ENCODE results near the gene ABCA9.

Gene ABCA9

GRCh38 chr17:69045646-69046045 is 15.1 kb downstream of the ABCA9 start:
- H3K4me1 ChIP-seq (ENCODE audit: insufficient read depth, insufficient read length), result no peaks in the 10 kb centered on the region
- no peak for DNase-seq (ENCODE audit: low read depth, low spot score)
- no peak overlapping the region for H3K4me3 ChIP-seq (ENCODE audit: insufficient read length, low read depth)
- no peaks in the 10 kb centered on the region for H3K27me3 ChIP-seq (ENCODE audit: insufficient read depth, insufficient read length)
- H3K9ac ChIP-seq (ENCODE audit: insufficient read length, low read depth), result no peak overlapping the region
- no peak for TF ChIP-seq ZNF274 (IDR thresholded peaks at IDR 0.05; ENCODE audit: low read depth, low read length)
- no peak for TF ChIP-seq SUZ12 (IDR thresholded peaks at IDR 0.05; ENCODE audit: extremely low read depth, insufficient read depth, insufficient read length)
- TF ChIP-seq YY1 (IDR thresholded peaks at IDR 0.05; ENCODE audit: insufficient read depth, insufficient read length), result no peak
- H3K36me3 ChIP-seq (ENCODE audit: insufficient read depth, insufficient read length, low read length), result no peaks in the 10 kb centered on the region
- no peaks in the 10 kb centered on the region for H3K9me3 ChIP-seq (ENCODE audit: insufficient read depth, low read length)

DNA sequence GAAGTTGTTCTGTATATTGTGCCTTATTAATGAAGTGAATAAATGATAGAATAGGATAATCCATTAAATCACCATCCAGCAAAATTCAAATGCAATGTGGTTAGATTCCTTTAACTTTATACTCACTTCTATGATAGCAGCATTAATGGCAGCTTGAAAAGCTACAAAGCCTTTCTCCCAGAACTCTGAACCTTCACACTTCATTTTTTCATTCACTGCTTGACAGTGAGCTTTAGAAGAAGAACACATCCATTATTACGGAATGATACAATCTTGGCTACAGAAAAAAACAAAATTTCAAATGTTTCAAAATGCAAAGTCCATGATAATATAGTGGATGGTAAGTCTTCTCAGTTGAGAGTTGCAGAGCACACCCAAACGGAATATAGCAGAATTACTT is 16.4 kb downstream of the ABCA9 start:
- TF ChIP-seq SUZ12 (IDR thresholded peaks at IDR 0.05; ENCODE audit: extremely low read depth, insufficient read depth, insufficient read length), result no peak
- no peaks in the 10 kb centered on the region for H3K4me1 ChIP-seq (ENCODE audit: insufficient read depth, insufficient read length)
- no peak for DNase-seq (ENCODE audit: low read depth, low spot score)
- no peaks in the 10 kb centered on the region for H3K36me3 ChIP-seq (ENCODE audit: insufficient read depth, insufficient read length, low read length)
- no peaks in the 10 kb centered on the region for H3K27me3 ChIP-seq (ENCODE audit: insufficient read depth, insufficient read length)
- no peak overlapping the region for H3K4me3 ChIP-seq (ENCODE audit: insufficient read length, low read depth)
- no peaks in the 10 kb centered on the region for H3K9me3 ChIP-seq (ENCODE audit: insufficient read depth, low read length)
- no peak overlapping the region for H3K9ac ChIP-seq (ENCODE audit: insufficient read length, low read depth)

GRCh38 chr17:69043098-69043734 is 17.5 kb downstream of the ABCA9 start:
- TF ChIP-seq YY1 (IDR thresholded peaks at IDR 0.05; ENCODE audit: insufficient read depth, insufficient read length) (no peak), SUZ12 (IDR thresholded peaks at IDR 0.05; ENCODE audit: extremely low read depth, insufficient read depth, insufficient read length) (no peak), ZNF274 (IDR thresholded peaks at IDR 0.05; ENCODE audit: low read depth, low read length) (no peak)
- no peak for DNase-seq (ENCODE audit: low read depth, low spot score)
- Histone ChIP-seq H3K9ac (ENCODE audit: insufficient read length, low read depth) (no peak overlapping the region), H3K27me3 (ENCODE audit: insufficient read depth, insufficient read length) (no peaks in the 10 kb centered on the region), H3K4me1 (ENCODE audit: insufficient read depth, insufficient read length) (no peaks in the 10 kb centered on the region), H3K36me3 (ENCODE audit: insufficient read depth, insufficient read length, low read length) (no peaks in the 10 kb centered on the region), H3K9me3 (ENCODE audit: insufficient read depth, low read length) (no peaks in the 10 kb centered on the region), H3K4me3 (ENCODE audit: insufficient read length, low read depth) (no peak overlapping the region)

GRCh38 chr17:69042308-69042707 is 18.4 kb downstream of the ABCA9 start:
- no peak for DNase-seq (ENCODE audit: low read depth, low spot score)
- H3K27me3 ChIP-seq (ENCODE audit: insufficient read depth, insufficient read length), result no peaks in the 10 kb centered on the region
- H3K9me3 ChIP-seq (ENCODE audit: insufficient read depth, low read length), result no peaks in the 10 kb centered on the region
- H3K36me3 ChIP-seq (ENCODE audit: insufficient read depth, insufficient read length, low read length), result no peaks in the 10 kb centered on the region
- no peak overlapping the region for H3K4me3 ChIP-seq (ENCODE audit: insufficient read length, low read depth)
- TF ChIP-seq YY1 (IDR thresholded peaks at IDR 0.05; ENCODE audit: insufficient read depth, insufficient read length) (no peak), SUZ12 (IDR thresholded peaks at IDR 0.05; ENCODE audit: extremely low read depth, insufficient read depth, insufficient read length) (no peak), ZNF274 (IDR thresholded peaks at IDR 0.05; ENCODE audit: low read depth, low read length) (no peak)
- H3K4me1 ChIP-seq (ENCODE audit: insufficient read depth, insufficient read length), result no peaks in the 10 kb centered on the region
- H3K9ac ChIP-seq (ENCODE audit: insufficient read length, low read depth), result no peak overlapping the region

- H3K36me3 ChIP-seq (ENCODE audit: insufficient read depth, insufficient read length, low read length), result no peaks in the 10 kb centered on the region
- no peak overlapping the region for H3K4me3 ChIP-seq (ENCODE audit: insufficient read length, low read depth)
- H3K27me3 ChIP-seq (ENCODE audit: insufficient read depth, insufficient read length), result no peaks in the 10 kb centered on the region
- H3K9ac ChIP-seq (ENCODE audit: insufficient read length, low read depth), result no peak overlapping the region
- no peak for TF ChIP-seq SUZ12 (IDR thresholded peaks at IDR 0.05; ENCODE audit: extremely low read depth, insufficient read depth, insufficient read length)
- TF ChIP-seq ZNF274 (IDR thresholded peaks at IDR 0.05; ENCODE audit: low read depth, low read length), result no peak
- no peak for TF ChIP-seq YY1 (IDR thresholded peaks at IDR 0.05; ENCODE audit: insufficient read depth, insufficient read length)
- H3K4me1 ChIP-seq (ENCODE audit: insufficient read depth, insufficient read length), result no peaks in the 10 kb centered on the region
- H3K9me3 ChIP-seq (ENCODE audit: insufficient read depth, low read length), result no peaks in the 10 kb centered on the region
- no peak for DNase-seq (ENCODE audit: low read depth, low spot score)
Measured at GRCh38 chr17:69031839-69032238, 28.9 kb downstream of the ABCA9 start.

DNA sequence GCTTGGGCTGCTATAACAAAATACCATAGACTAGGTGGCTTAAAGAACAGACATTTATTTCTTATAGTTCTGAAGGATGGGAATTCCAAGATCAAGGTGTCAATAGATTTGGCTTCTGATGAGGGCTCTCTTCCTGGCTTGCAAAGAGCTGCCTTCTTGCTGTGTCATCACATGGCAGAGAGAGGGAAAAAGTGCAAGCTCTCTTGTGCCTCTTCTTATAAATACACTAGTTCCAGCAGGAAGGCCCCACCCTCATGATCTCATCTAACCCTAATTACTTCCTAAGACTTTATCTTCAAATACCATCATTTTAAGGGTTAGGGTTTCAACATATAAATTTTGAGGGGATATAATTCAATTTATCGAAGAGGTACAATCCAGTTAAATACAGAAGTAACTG is 30.6 kb downstream of the ABCA9 start:
- TF ChIP-seq SUZ12 (IDR thresholded peaks at IDR 0.05; ENCODE audit: extremely low read depth, insufficient read depth, insufficient read length), result no peak
- no peak for TF ChIP-seq ZNF274 (IDR thresholded peaks at IDR 0.05; ENCODE audit: low read depth, low read length)
- no peak for TF ChIP-seq YY1 (IDR thresholded peaks at IDR 0.05; ENCODE audit: insufficient read depth, insufficient read length)
- Histone ChIP-seq H3K9ac (ENCODE audit: insufficient read length, low read depth) (no peak overlapping the region), H3K9me3 (ENCODE audit: insufficient read depth, low read length) (no peaks in the 10 kb centered on the region), H3K27me3 (ENCODE audit: insufficient read depth, insufficient read length) (no peaks in the 10 kb centered on the region), H3K36me3 (ENCODE audit: insufficient read depth, insufficient read length, low read length) (no peaks in the 10 kb centered on the region), H3K4me1 (ENCODE audit: insufficient read depth, insufficient read length) (no peaks in the 10 kb centered on the region), H3K4me3 (ENCODE audit: insufficient read length, low read depth) (no peak overlapping the region)
- no peak for DNase-seq (ENCODE audit: low read depth, low spot score)

GRCh38 chr17:69018687-69019086 is 42.0 kb downstream of the ABCA9 start:
- Histone ChIP-seq H3K9me3 (ENCODE audit: insufficient read depth, low read length) (no peaks in the 10 kb centered on the region), H3K4me1 (ENCODE audit: insufficient read depth, insufficient read length) (no peaks in the 10 kb centered on the region), H3K4me3 (ENCODE audit: insufficient read length, low read depth) (no peak overlapping the region), H3K9ac (ENCODE audit: insufficient read length, low read depth) (no peak overlapping the region), H3K27me3 (ENCODE audit: insufficient read depth, insufficient read length) (no peaks in the 10 kb centered on the region), H3K36me3 (ENCODE audit: insufficient read depth, insufficient read length, low read length) (no peaks in the 10 kb centered on the region)
- no peak for DNase-seq (ENCODE audit: low read depth, low spot score)
- no peak for TF ChIP-seq YY1 (IDR thresholded peaks at IDR 0.05; ENCODE audit: insufficient read depth, insufficient read length)
- TF ChIP-seq SUZ12 (IDR thresholded peaks at IDR 0.05; ENCODE audit: extremely low read depth, insufficient read depth, insufficient read length), result no peak

Measured in NT2/D1 (cell line).